ENCODE measurements around the gene LMF1.

LMF1 gene

GRCh38 chr16:873889-874288 is 96.9 kb downstream of the LMF1 start:
- DNase-seq (ENCODE audit: extremely low read depth, low read depth) = no peak
- TF ChIP-seq, protein P1, sequence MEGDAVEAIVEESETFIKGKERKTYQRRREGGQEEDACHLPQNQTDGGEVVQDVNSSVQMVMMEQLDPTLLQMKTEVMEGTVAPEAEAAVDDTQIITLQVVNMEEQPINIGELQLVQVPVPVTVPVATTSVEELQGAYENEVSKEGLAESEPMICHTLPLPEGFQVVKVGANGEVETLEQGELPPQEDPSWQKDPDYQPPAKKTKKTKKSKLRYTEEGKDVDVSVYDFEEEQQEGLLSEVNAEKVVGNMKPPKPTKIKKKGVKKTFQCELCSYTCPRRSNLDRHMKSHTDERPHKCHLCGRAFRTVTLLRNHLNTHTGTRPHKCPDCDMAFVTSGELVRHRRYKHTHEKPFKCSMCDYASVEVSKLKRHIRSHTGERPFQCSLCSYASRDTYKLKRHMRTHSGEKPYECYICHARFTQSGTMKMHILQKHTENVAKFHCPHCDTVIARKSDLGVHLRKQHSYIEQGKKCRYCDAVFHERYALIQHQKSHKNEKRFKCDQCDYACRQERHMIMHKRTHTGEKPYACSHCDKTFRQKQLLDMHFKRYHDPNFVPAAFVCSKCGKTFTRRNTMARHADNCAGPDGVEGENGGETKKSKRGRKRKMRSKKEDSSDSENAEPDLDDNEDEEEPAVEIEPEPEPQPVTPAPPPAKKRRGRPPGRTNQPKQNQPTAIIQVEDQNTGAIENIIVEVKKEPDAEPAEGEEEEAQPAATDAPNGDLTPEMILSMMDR (IDR thresholded peaks at IDR 0.05; ENCODE audit: low read depth, low read length) = no peak

GRCh38 chr16:873243-873661 is 97.5 kb downstream of the LMF1 start:
- TF ChIP-seq, protein P1 (IDR thresholded peaks at IDR 0.05; ENCODE audit: low read depth, low read length) = no peak

GRCh38 chr16:872436-873242 is 98.1 kb downstream of the LMF1 start:
- no peak for DNase-seq (ENCODE audit: extremely low read depth, low read depth)
- TF ChIP-seq, protein P1 (IDR thresholded peaks at IDR 0.05; ENCODE audit: low read depth, low read length) = no peak

More at GRCh38 chr16:873243-873661, 97.5 kb downstream of the LMF1 start:
- DNase-seq (ENCODE audit: extremely low read depth, low read depth) = no peak

GRCh38 chr16:871562-872345 is 99.0 kb downstream of the LMF1 start:
- TF ChIP-seq, protein P1 (IDR thresholded peaks at IDR 0.05; ENCODE audit: low read depth, low read length) = no peak

GRCh38 chr16:870856-871561 is 99.8 kb downstream of the LMF1 start:
- TF ChIP-seq, protein P1 (IDR thresholded peaks at IDR 0.05; ENCODE audit: low read depth, low read length) = no peak
- no peak for DNase-seq (ENCODE audit: extremely low read depth, low read depth)

More at GRCh38 chr16:871562-872345, 99.0 kb downstream of the LMF1 start:
- DNase-seq (ENCODE audit: extremely low read depth, low read depth) = no peak

- no peak for DNase-seq (ENCODE audit: extremely low read depth, low read depth)
- TF ChIP-seq, protein P1 (IDR thresholded peaks at IDR 0.05; ENCODE audit: low read depth, low read length) = no peak
These were observed 100.8 kb downstream of the LMF1 start for GRCh38 chr16:869823-870641.
